HG03460 (cell line): ENCODE measurements around the gene LEUTX.

Experiments
- ATAC-seq: cut with Tn5 transposase; IDR thresholded peaks from one replicate; pipeline ENCODE4 v1.9.1; 2021; ENCODE audit not compliant: unreplicated experiment

The LEUTX gene

GRCh38 chr19:39820696-39821095 is 42.0 kb downstream of the LEUTX start:
- ATAC-seq = no peak

- ATAC-seq = no peak
These were observed 45.0 kb downstream of the LEUTX start for GRCh38 chr19:39823686-39824085.

- ATAC-seq = peak; percentile 88
These were observed 45.8 kb downstream of the LEUTX start for GRCh38 chr19:39824143-39825092.

- no peak for ATAC-seq
These were observed 46.4 kb downstream of the LEUTX start for GRCh38 chr19:39825093-39825463.

- ATAC-seq = no peak
These were observed 47.0 kb downstream of the LEUTX start for GRCh38 chr19:39825531-39826076.

- no peak for ATAC-seq
These were observed 47.8 kb downstream of the LEUTX start for GRCh38 chr19:39826311-39826945.

- no peak for ATAC-seq
These were observed 48.6 kb downstream of the LEUTX start for GRCh38 chr19:39827216-39827615.

GRCh38 chr19:39828015-39828653 is 49.5 kb downstream of the LEUTX start:
- ATAC-seq = no peak

- no peak for ATAC-seq
These were observed 50.0 kb downstream of the LEUTX start for GRCh38 chr19:39828654-39829032.

GRCh38 chr19:39829702-39830275 is 51.1 kb downstream of the LEUTX start:
- ATAC-seq = no peak

GRCh38 chr19:39830406-39830805 is 51.8 kb downstream of the LEUTX start:
- no peak for ATAC-seq

GRCh38 chr19:39830847-39831246 is 52.2 kb downstream of the LEUTX start:
- no peak for ATAC-seq

GRCh38 chr19:39831679-39832078 is 53.0 kb downstream of the LEUTX start:
- no peak for ATAC-seq

GRCh38 chr19:39832341-39833083 is 53.9 kb downstream of the LEUTX start:
- ATAC-seq = no peak

- no peak for ATAC-seq
These were observed 54.5 kb downstream of the LEUTX start for GRCh38 chr19:39833160-39833463.

- ATAC-seq = peak; percentile 88
These were observed 55.0 kb downstream of the LEUTX start, which contains the start of gene DYRK1B for GRCh38 chr19:39833464-39834286. DYRK1B (minus strand) TSS chr19:39834162; CDS start chr19:39831867, 2,295 bp downstream.

GRCh38 chr19:39834287-39834841 is 55.7 kb downstream of the LEUTX start:
- no peak for ATAC-seq
